Tibial nerve (tissue), 4 donors: ENCODE results near the gene C1orf226.

Experiments
- EP300 ChIP-seq, 2 donors: sonication (generic); formaldehyde crosslinking; IDR thresholded peaks; one replicate each; pipeline ENCODE4 v1.6.1; 2017; ENCODE audit warnings: antibody characterized with exemption in 2 of 2, mild to moderate bottlenecking in 1 of 2
- POLR2A ChIP-seq, 2 donors: fragments of 450-650 bp; IDR thresholded peaks; one replicate each; pipeline ENCODE4 v1.6.1; 2017; ENCODE audit warnings: antibody characterized with exemption in 2 of 2, mild to moderate bottlenecking in 2 of 2, moderate library complexity in 2 of 2
- TF ChIP-seq, protein P1 (sequence below), 5 experiments: fragments of 200-600 bp in 3 of 5; fragments of 450-650 bp in 2 of 5; sonication (generic) in 3 of 5; IDR thresholded peaks; one replicate each; pipeline ENCODE4 v1.5.1; 2016 to 2019; ENCODE audit warnings: antibody characterized with exemption in 5 of 5, mild to moderate bottlenecking in 3 of 5, moderate library complexity in 2 of 5

DNA sequence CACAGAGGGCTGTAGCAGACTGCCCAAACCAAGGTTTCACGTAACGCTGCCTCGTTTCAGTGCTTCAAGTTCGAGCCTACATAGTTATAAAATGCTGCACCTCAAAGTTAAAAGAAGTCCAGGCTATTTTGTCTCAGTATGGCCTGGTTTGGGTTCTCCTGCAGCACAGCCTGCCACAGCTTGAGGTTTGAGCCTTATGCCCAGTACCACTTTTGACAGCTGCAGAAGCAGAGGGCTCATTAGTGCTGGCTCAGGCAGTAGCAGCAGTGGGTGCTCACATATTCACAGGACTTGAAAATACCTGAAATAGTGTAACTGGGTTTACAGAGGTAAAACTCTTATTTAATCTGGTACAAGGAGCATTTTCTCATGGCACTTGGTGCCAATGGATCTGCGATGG is 20.2 kb upstream of the C1orf226 start:
- TF ChIP-seq, protein P1, sequence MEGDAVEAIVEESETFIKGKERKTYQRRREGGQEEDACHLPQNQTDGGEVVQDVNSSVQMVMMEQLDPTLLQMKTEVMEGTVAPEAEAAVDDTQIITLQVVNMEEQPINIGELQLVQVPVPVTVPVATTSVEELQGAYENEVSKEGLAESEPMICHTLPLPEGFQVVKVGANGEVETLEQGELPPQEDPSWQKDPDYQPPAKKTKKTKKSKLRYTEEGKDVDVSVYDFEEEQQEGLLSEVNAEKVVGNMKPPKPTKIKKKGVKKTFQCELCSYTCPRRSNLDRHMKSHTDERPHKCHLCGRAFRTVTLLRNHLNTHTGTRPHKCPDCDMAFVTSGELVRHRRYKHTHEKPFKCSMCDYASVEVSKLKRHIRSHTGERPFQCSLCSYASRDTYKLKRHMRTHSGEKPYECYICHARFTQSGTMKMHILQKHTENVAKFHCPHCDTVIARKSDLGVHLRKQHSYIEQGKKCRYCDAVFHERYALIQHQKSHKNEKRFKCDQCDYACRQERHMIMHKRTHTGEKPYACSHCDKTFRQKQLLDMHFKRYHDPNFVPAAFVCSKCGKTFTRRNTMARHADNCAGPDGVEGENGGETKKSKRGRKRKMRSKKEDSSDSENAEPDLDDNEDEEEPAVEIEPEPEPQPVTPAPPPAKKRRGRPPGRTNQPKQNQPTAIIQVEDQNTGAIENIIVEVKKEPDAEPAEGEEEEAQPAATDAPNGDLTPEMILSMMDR (IDR thresholded peaks at IDR 0.05), result no peak
- TF ChIP-seq EP300 (IDR thresholded peaks at IDR 0.05) (no peak), POLR2A (IDR thresholded peaks at IDR 0.05) (no peak)
